GM19468 (cell line): ENCODE results near the gene ALAS1.

Source experiments
- ATAC-seq: cut with Tn5 transposase; IDR thresholded peaks from one replicate; pipeline ENCODE4 v1.9.1; 2021; ENCODE audit warnings: mild to moderate bottlenecking, moderate library complexity, moderate number of reproducible peaks; ENCODE audit not compliant: unreplicated experiment; ENCODE audit errors: extremely low read depth

Gene ALAS1

GRCh38 chr3:52196977-52197376 is 983 bp upstream of the ALAS1 start:
- ATAC-seq: no peak

GRCh38 chr3:52197499-52197841 is 490 bp upstream of the ALAS1 start:
- no peak for ATAC-seq

DNA sequence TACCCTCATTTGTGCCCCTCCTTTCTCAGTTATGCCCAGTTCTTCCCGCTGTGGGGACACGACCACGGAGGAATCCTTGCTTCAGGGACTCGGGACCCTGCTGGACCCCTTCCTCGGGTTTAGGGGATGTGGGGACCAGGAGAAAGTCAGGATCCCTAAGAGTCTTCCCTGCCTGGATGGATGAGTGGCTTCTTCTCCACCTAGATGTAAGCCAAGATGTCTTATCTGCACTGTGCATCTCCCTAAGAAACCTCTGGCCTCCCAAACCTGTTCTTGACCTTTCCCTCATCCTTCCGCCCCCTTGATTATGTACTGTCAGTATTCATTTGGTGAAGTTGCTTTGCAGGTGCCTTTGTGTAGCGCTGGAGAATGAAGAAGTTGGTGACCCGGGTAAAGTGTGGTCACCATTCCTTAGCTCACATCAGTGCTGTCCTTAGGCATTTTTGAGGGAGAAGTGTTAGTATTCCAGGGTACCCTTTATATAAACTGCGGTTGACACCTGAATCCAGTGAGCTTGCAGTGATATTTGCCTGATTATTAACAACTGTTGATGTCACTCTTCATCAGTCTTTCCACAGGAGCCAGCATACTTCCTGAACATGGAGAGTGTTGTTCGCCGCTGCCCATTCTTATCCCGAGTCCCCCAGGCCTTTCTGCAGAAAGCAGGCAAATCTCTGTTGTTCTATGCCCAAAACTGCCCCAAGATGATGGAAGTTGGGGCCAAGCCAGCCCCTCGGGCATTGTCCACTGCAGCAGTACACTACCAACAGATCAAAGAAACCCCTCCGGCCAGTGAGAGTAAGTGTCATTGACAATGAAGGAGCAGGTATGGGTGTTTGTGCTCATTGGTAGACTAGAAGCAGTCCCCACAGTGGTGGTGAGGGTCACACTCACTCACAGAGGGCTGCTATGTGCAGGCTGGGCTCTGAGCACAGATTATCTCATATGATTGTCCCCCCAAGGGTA is 966 bp downstream of the ALAS1 start:
- ATAC-seq: no peak

- ATAC-seq: no peak
Observed at GRCh38 chr3:52200981-52201679, 3.2 kb downstream of the ALAS1 start.

DNA sequence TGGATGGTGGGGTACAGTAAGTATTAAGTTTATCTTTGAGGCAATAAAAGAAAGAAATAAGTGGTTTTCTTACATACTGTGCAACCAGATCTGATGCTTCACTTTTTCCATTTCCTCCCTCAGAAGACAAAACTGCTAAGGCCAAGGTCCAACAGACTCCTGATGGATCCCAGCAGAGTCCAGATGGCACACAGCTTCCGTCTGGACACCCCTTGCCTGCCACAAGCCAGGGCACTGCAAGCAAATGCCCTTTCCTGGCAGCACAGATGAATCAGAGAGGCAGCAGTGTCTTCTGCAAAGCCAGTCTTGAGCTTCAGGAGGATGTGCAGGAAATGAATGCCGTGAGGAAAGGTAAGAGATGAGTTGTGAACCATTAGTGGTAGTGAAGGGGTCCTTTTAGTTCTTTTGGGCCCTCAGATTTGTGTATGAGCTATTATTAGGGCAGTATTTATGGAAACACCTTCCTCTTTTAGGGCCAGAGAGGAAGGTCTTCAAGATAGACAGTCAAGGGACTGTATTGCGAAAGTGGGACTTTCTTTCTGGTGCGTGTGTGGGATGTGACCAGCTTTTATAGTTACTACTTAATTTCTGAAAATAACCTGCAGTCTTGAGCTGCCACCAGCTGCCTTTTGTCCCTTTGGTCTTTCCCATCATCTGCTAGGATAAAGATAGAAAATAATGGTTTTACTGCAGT is 4.6 kb downstream of the ALAS1 start:
- no peak for ATAC-seq

DNA sequence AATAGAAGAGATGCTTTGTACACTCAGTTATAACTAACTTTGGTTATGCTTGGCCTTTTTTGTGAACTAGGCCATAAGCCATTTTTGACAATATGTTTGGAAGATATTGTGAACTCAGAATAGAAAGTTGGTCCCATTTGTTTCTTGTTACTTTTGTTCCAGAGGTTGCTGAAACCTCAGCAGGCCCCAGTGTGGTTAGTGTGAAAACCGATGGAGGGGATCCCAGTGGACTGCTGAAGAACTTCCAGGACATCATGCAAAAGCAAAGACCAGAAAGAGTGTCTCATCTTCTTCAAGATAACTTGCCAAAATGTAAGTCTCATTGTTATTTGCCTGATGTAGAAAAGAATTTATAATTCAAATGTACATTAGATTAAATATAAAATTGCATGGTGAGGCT is 5.7 kb downstream of the ALAS1 start:
- no peak for ATAC-seq

GRCh38 chr3:52204337-52205073 is 6.5 kb downstream of the ALAS1 start:
- no peak for ATAC-seq

DNA sequence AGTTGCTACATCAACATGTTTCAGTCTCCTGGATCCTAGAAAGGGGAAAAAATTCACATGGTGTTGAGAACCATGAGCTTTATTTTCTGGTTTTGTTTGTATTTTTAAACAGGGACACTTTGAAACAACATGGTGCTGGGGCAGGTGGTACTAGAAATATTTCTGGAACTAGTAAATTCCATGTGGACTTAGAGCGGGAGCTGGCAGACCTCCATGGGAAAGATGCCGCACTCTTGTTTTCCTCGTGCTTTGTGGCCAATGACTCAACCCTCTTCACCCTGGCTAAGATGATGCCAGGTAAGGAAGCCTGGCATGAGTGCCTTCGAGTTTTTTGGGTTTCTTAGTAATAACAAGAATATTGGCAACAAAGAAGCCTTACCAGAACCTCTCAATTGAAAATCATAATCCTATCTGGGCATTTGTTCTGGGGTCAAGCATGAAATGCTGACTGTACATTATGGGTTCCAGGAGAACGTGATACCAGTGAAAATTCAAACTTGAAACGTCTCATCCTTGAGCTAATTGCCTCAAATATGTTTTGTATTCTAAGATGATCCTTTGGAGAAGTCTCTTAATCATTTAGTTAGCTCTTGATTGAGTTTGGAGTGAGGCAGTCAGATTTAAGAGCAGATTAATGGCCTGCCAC is 7.9 kb downstream of the ALAS1 start:
- no peak for ATAC-seq

DNA sequence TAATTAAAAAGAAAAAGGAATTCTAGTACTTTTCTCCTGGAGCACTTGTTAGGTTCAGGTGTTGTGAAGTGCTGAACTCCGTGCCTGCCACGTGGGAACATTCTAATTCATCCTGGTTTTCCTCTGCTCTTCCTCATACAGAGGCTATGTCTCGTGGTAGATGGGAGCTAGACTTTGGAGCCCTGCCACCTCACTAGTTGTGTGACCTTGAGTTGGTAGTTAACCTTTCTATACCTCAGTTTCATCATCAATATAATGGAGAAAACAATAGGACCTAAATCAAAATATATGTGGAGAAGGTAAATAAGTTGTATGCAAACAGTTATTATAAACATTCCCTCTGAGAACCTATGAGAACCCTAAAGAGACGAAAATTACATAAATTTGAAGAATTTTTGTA is 10.6 kb downstream of the ALAS1 start:
- ATAC-seq: no peak

DNA sequence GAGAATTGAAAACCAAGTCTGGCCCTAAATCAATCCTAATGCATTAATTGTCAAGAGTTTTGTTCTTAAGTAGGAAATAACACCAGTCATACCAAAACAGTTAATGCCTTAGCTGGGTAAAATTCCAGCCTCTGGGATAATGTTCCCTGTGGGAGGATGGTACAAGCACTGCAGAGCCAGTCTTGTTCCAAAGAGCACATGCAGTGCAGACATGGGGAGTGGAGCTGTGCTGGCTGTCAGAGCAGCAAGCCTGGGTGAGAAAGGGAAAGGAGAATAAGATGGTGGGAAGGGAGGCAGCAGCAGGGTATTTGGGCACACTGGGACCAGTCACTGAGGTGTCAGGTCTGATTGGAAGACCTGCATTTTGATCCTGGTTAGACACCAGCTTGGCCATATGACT is 12.1 kb downstream of the ALAS1 start:
- no peak for ATAC-seq

GRCh38 chr3:52210550-52211046 is 12.6 kb downstream of the ALAS1 start:
- no peak for ATAC-seq

- ATAC-seq: no peak
Observed at GRCh38 chr3:52211268-52211891, 13.4 kb downstream of the ALAS1 start.

DNA sequence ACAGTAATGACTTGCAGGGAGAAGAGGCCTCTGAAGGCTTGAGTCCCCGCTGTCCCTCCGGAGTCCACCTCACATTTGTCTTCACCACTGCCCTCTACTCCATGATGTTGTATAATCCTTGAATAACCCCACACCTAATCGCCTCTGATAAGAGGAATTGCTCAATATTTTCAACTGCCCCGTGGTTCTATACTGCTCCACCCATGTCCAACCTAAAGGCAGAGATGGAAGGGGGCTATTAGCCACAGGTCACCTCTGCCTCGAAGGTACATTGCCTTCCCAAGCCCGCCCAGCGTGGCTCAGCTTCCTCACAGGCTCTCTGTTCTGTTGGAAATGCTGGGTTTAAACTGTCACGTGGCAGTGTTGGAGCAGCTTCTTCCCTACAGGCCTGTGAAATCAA is 15.0 kb downstream of the ALAS1 start:
- ATAC-seq: no peak

- no peak for ATAC-seq
Observed at GRCh38 chr3:52213901-52214300, 15.9 kb downstream of the ALAS1 start.

GRCh38 chr3:52215351-52215750 is 17.4 kb downstream of the ALAS1 start:
- no peak for ATAC-seq

DNA sequence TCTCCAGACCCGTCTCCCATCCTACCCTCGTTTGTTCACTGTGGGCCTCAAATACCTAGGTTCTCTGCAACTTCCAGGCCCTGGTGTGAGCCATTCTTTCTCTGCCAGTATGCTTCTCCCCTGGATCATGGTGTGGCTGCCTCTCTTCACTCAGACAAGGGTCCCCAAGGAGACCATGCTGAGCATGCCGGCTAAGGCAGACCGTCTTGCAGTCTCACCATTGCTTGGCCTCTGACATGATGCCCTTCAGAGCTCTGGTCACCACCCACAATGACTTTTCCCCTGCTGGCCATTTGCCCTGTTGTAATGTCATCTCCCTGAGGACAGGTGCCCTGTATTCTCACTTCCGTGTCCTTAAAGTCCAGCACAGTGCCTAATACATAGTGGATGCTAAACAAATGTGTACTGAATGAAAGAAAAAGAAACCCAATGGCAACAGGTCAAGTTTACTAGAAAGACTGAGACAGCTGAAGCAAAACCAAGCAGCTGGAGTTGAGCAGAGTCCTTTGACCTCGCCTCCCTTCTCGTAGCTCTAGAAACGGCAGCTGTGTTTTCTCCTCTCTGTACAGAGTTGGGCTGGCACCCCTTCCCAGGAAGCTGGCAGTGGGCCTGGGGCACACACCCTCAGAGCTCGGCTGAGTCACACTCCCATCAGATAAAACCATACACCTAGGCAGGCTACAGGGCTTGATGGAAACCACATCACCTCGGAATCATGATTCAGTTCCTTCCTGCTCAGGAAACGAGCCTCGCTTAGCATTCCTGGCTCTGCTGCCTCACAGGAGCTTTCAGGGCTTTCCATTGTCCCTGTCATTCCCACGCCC is 18.8 kb downstream of the ALAS1 start:
- no peak for ATAC-seq

DNA sequence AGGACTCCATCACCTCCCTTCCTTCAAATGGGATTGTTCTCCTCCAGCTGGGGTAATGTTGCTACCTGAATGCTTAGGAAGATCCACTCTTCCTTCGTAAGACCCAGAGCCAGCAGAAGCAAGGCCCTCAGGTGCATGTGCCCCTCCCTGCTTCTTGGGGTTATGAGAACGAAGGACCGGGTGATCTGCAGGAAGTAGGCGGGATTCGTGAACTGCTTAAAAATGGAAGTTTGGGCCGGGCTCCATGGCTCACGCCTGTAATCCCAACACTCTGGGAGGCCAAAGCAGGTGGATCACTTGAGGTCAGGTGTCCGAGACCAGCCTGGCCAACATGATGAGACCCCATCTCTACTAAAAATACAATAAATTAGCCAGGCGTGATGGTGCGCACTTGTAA is 19.4 kb downstream of the ALAS1 start:
- ATAC-seq: no peak

- no peak for ATAC-seq
Observed at GRCh38 chr3:52218026-52218425, 20.1 kb downstream of the ALAS1 start.
